Left renal cortex interstitium (tissue), 4 donors: Measurements from ENCODE around the gene PTPN18. TPM values are rescaled to one million over a fixed set of nuclear protein-coding genes. Genes with fewer than 3 reads are reported as not detected.
A peak's percentile ranks its signal among the peaks of the same experiment; 100 is the strongest.
"Not testable (repeated sequence)": the region's sequence is repeated elsewhere in the genome, so short reads cannot be mapped to it uniquely, and the experiment has no call there.

Experiments
- DNase-seq, 4 donors: peaks; one replicate each; pipeline ENCODE4 v3.0.0-alpha.2; 2013; ENCODE audit warnings: low read depth in 4 of 4, low spot score in 2 of 4, missing footprints in 1 of 4
- polyA plus RNA-seq, 4 donors: library from polyadenylated mRNA; unstranded; fragments of 120-200 nt; gene quantifications; one replicate each; pipeline ENCODE4 v1.2.1, GENCODE V29; 2013; ENCODE audit not compliant: insufficient read length in 4 of 4

Gene PTPN18
- 10 to 100 TPM; 25.6 to 44.3 (median 31.9) TPM for polyA plus RNA-seq

GRCh38 chr2:130355578-130356431 is at the start of gene PTPN18:
Gene PTPN18 (plus strand): TSS chr2:130356056. CDS start chr2:130356108, 52 bp downstream.
- DNase-seq: peak in 3 of 4 donors; percentile 58 to 75 (median 68)

- DNase-seq: no peak
These were observed 48.0 kb upstream of the PTPN18 start for GRCh38 chr2:130307850-130308249.

DNA sequence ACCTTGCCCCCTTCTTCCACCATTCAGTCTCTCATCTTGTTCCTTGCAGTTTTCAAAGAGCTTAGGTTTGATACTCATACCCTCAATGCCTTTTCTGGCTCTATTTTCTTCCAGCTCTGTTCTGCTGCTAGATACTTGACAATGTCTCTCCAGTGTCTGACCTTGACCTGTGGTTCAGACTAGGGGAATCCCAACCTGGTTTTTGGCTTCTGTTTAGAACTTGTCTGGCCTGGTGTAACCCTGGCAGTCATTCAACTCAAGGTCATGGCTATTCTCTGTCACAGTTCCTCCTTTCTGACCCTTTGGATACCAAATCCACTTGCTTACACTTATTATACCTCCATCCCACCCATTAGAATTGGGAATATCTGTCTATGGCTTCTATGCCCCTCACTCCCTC is 45.0 kb upstream of the PTPN18 start:
- no peak for DNase-seq

DNA sequence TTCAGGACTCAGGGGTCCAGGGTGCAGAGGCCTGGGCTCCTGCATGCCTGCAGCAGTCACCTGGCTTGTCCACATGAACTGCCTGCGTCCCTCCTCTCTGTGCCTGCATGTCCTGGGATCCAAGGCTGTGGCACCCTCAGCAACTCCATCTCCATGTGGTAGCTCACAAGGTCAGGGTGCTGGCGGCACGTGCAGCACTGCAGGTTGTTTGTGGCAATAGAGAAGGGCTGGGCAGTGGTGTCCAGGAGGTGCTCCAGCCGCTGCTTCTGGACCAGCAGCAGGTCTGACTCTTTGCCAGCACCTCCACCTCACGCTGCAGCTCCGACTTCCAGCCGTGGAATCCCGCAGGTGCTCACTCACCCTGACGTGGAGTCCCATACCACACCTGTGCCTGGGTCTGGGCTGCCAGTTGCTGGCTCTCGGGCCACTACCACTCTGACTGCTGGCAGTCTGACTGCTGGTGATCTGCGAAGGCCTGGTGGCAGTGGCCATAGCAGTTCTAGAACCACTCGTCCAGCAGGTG is 42.0 kb upstream of the PTPN18 start:
- DNase-seq: no peak

GRCh38 chr2:130314377-130314776 is 41.5 kb upstream of the PTPN18 start:
- DNase-seq: no peak

DNA sequence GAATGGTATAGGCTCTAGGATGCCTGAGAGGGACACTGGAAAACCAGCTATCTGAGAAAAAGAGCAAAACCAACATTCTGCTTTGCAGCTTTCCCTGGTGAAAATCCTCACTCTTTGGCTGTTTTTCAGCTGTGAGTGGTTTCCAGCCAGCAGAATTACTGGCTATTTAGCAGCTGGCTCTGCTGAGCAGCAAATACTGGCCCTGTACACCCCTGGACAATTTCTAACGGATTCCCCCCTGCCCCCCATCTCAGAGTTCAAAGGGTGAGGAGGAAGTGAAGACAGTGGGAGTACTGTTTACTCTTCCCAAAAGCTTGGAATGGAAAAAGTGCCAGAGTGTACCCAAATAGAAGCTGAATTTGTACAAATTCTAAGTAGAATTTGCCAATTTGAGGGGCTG is 39.3 kb upstream of the PTPN18 start:
- no peak for DNase-seq

DNA sequence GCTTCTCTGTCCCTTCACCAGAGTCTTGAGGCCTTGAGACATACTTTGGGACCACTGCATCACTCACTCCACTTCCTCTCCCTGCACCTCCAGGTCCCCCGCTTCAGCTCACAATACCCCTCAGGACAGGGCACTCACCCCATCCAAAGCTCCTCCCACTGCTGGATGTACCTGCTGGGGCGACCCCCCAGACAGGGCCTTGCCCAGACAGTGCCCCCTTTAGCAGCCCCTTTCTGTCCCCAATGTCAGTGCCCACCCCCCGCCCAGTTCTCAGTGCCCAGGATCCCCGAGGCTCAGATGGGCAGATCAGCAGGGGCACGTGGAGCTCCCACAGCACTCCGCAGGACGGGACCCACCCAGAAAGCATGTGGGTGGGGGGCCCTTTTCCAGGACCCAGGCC is 37.0 kb upstream of the PTPN18 start:
- no peak for DNase-seq

DNA sequence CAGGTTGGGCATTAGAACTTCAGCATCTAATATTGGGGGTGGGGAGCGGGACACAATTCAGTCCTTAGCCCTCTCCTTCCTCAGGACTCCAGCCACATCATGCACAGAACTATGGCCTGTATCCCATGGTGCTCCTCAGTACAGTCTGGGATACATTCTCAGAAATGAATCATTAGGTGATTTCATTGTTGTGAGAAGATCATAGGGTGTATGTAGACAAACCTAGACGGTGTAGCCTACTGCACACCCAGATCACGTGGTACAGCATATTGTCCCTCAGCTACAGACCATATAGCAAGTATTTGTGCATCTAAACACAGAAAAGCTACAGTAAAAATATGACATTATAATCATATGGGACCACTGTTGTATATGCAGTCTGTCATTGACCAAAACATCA is 36.3 kb upstream of the PTPN18 start:
- DNase-seq: no peak

DNA sequence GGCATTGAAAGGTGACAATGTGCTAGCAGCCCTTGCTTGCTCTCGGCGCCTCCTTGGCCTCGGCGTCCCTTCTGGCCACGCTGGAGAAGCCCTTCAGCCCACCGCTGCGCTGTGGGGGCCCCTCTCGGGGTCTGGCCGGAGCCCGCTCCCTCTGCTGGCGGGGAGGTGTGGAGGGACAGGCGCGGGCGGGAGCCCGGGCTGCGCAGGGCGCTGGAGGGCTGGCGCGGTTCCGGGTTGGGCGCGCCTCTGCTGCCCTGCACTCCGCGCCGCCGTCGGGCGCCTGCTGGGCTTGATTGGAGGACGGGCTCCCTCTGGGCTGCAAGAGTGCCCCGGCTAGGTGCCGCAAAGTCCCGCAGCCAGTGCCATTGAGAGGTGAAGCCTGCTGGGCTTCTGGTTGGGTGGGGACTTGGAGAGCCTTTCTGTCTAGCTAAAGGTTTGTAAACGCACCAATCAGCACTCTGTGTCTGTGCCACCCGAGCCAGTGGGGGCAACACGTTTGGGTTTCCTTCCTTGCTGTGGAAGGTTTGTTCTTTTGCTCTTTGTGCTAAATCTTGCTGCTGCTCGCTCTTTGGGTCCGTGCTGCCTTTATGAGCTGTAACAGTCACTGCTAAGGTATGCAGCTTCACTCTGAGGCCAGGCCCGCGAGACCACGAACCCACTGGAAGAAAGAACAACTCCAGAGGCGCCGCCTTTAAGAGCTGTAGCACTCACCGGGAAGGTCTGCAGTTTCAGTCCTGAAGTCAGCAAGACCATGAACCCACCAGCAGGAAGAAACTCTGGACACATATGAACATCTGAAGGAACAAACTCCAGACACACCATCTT is 27.9 kb upstream of the PTPN18 start:
- no peak for DNase-seq

DNA sequence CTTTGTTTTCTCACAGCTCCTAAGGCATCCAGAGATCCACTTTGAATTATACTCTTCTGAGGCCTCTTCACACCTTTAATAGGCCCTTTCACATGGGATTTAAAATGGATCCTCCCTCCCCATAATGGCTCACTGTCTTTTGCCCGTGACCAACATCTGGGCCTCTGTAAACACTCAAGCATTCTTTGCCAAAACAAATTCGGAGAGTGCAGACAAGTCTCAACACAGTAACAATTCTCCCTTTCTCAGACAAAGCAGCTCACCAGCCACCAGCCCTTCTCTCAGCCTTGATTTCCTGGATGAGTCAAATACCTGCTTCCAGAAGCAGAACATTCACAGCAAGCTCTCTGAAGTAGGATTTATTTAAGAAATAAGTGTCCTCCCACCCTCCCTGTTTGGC is 27.1 kb upstream of the PTPN18 start:
- DNase-seq: no peak

DNA sequence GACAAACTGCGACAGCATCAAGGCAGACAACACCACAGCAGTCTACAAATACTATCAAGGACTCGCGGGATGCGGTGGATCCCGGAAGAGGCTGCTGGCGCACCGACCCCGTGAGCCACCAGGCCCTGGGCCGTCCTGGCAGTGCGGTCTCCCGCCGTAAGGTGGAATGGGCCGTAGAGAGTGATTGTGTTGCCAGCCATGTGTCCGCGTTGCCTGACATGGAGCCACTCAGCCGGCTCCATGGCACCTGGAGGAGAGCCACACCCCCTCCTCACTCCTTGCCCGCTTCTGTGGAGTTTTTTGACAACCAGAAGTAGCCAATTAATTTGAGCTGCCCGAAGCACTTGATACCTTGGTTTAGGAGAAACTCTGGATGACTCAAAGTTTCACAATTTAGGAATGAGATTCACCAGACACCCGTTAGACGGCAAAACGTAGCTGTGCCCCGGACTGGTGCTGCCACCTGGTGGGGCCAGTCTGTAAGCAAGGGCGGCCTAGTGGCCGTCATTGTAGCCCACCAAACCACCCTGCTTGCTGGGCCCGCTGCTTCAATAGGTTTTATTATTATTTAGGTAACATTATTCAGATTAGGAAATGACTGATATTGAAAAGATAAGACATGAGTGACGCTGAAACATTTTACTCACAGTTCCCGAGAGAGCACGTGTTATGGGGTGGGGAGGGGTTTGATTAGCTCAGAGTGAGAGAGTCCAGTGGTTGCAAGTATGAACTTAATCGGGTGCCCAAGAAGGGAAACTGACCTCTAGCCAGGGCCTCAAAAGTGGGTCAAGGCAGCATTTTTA is 23.4 kb upstream of the PTPN18 start:
- peak in 2 of 4 donors; percentile 50 to 65 for DNase-seq

- not testable (repeated sequence) for DNase-seq
These were observed 22.6 kb upstream of the PTPN18 start for GRCh38 chr2:130333253-130333652.

DNA sequence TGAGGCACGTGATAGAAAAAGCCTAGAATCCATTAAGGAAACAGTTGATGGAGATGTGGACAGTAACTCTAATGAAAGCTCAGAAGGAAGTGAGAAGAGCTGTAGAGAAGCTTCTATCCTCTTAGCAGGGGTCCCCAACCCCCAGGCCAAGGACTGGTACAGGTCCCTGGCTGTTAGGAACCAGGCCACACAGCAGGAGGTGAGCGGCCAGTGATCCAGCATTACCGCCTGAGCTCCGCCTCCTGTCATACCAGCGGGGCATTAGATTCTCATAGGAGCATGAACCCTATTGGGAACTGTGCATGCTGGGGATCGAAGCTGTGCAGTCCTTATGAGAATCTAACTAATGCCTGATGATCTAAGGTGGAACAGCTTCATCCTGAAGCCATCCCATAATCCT is 21.8 kb upstream of the PTPN18 start:
- no peak for DNase-seq

DNA sequence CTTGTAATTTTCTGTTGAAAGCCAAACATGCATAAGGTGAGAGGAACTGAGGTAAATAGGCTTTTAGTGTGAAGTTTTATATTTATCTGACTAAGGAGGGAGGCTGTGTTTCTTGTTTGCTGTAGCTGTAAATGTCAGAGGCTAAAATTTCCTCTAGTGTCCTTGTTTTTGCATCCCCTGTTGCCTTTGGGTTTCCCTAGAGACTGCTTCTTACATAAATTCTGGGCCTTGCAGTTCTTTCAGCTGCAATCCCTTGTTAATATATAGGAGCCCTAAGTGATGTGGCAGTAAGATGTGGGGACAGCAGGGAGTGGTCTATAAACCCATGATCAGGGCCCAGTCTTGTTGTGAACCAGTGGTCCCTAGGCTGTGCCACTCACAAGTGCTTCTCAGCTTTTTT is 20.6 kb upstream of the PTPN18 start:
- DNase-seq: no peak

GRCh38 chr2:130336150-130336876 is 19.5 kb upstream of the PTPN18 start:
- no peak for DNase-seq

DNA sequence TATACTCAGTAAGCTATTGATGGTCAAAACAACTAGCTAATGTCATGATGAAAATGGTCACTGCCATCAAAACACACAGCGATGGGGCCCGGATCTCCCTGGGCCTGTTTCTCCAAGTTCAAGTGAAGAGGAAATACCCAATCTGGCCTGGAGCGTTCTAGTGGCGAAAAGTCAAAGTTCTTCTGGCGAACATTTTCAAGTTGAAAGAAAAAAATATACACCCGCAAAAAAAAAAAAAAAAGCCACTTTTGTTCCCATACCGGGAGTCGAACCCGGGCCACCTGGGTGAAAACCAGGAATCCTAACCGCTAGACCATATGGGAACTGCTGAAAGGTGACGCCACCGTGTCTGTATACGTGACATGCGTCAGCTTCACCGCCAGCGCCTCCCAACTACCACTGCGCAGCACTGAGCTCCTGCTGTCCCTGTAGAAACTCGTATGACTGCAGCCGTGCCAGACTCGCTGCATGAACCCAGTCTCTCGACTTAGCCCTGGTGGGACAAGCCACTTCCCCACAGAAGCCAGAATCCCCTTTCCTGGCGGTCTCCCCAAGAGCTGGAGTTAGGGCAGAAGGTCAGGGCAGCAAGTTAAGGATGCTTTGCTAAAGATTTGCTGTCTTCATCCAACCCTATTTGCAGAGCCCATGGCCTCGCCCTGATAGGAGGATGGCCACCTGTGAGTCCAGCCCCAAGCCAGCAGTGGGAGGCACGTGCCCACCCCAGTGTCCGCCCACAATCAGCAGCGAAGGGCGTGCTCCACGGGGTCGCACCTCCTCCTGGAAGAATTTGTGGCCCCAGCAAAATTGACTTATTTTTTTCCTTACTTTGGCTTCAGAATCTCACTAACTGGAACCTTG is 18.8 kb upstream of the PTPN18 start:
- DNase-seq: peak in 3 of 4 donors; percentile 81 to 85 (median 84)

GRCh38 chr2:130337735-130338325 is 18.0 kb upstream of the PTPN18 start:
- DNase-seq: no peak

DNA sequence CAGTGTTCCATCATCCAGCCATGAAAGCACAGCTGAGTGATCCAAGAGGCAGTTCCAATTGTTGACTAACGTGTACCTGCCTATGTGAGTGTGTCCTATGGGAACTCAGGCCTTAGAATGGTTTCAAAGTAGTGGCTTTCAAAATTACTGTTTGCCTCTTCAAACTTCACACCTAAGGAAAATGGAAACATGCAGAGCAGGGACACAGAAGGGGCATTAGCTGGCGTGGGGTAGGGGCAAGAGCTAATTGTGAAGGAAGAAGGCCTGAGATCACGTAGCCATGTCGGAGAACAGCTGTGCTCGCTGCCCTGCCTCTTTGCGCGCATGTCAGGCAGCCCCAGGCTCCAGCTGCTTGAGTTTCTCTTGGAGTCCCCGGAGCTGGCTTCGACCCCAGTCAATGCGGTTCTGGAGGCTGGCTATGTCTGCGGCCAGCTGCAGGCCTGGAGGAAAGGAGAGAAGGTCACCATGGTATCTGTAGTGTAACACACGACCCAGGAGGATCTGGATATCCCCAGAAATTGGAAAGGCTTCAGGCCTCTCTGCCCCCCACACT is 17.0 kb upstream of the PTPN18 start:
- no peak for DNase-seq
